Fibroblast of the aortic adventitia (primary cell): Measurements from ENCODE around the gene WIF1. TPM values are rescaled to one million over a fixed set of nuclear protein-coding genes. Genes with fewer than 3 reads are reported as not detected.

ENCODE experiments used
- DNase-seq: peaks from one replicate; pipeline ENCODE4 v3.0.0-alpha.2; 2010; ENCODE audit warnings: low read depth
- H3K4me3 ChIP-seq: 2 replicates; pipeline ENCODE4 v1.5.1; 2011; ENCODE audit warnings: low read depth, mild to moderate bottlenecking, control low read depth, low read length, moderate library complexity
- CTCF ChIP-seq: IDR thresholded peaks from 2 replicates; pipeline ENCODE4 v1.5.1; 2011; ENCODE audit warnings: mild to moderate bottlenecking, low read length, control low read depth, inconsistent platforms; ENCODE audit not compliant: insufficient read depth
- total RNA-seq: library from RNA; depleted of rRNA; stranded (reverse); fragments of >200 nt; gene quantifications from 2 replicates; pipeline ENCODE4 v1.2.3, GENCODE V29; 2012; ENCODE audit warnings: low replicate concordance

WIF1 gene
- total RNA-seq, 1 donor = under 0.01 TPM

GRCh38 chr12:65140738-65141137, 19.6 kb upstream of the WIF1 start:
- no peak overlapping the region for H3K4me3 ChIP-seq
- no peak for TF ChIP-seq CTCF
- no peak for DNase-seq

GRCh38 chr12:65139389-65139788, 18.3 kb upstream of the WIF1 start:
- DNase-seq = no peak
- no peak overlapping the region for H3K4me3 ChIP-seq
- no peak for TF ChIP-seq CTCF

GRCh38 chr12:65133879-65134278, 12.8 kb upstream of the WIF1 start:
- no peak for TF ChIP-seq CTCF
- no peak for DNase-seq
- no peak overlapping the region for H3K4me3 ChIP-seq

- TF ChIP-seq CTCF = no peak
- no peak overlapping the region for H3K4me3 ChIP-seq
- DNase-seq = no peak
These were observed 5.4 kb upstream of the WIF1 start for GRCh38 chr12:65126482-65126881.

GRCh38 chr12:65125975-65126374, 4.9 kb upstream of the WIF1 start:
- no peak for DNase-seq
- no peak for TF ChIP-seq CTCF
- no peak overlapping the region for H3K4me3 ChIP-seq

- DNase-seq = no peak
- no peak for TF ChIP-seq CTCF
- no peak overlapping the region for H3K4me3 ChIP-seq
These were observed 4.1 kb upstream of the WIF1 start for GRCh38 chr12:65125247-65125646.

GRCh38 chr12:65123435-65124063, 2.4 kb upstream of the WIF1 start:
- peak; percentile 54 for DNase-seq
- TF ChIP-seq CTCF = peak; percentile 67
- H3K4me3 ChIP-seq = no peak overlapping the region
